Upper lobe of right lung (tissue), 1 donor: Measurements from ENCODE around the gene DNAH14. TPM values are rescaled to one million over a fixed set of nuclear protein-coding genes. Genes with fewer than 3 reads are reported as not detected.
"Not testable (repeated sequence)": the region's sequence is repeated elsewhere in the genome, so short reads cannot be mapped to it uniquely, and the experiment has no call there.

ENCODE experiments used
- ATAC-seq: fragments of 200-7000 bp; cut with Tn5 transposase; one replicate; pipeline ENCODE4 v1.9.1; 2020; ENCODE audit warnings: mild to moderate bottlenecking, moderate library complexity
- DNase-seq: peaks from one replicate; pipeline ENCODE4 v3.0.0-alpha.2; 2020
- H3K27ac ChIP-seq: fragments of 200-600 bp; one replicate; pipeline ENCODE4 v1.8.0; 2022
- H3K27me3 ChIP-seq: fragments of 200-600 bp; one replicate; pipeline ENCODE4 v1.8.0; 2022; ENCODE audit warnings: mild to moderate bottlenecking
- H3K36me3 ChIP-seq: fragments of 200-600 bp; one replicate; pipeline ENCODE4 v1.8.0; 2022
- H3K4me1 ChIP-seq: fragments of 200-600 bp; one replicate; pipeline ENCODE4 v1.8.0; 2022
- H3K4me3 ChIP-seq: fragments of 200-600 bp; one replicate; pipeline ENCODE4 v1.8.0; 2022; ENCODE audit warnings: mild to moderate bottlenecking
- H3K9me3 ChIP-seq: fragments of 200-600 bp; one replicate; pipeline ENCODE4 v1.8.0; 2022
- intact Hi-C: fragments of 100-400 bp; cut with DNase I; formaldehyde crosslinking; loops from one replicate; pipeline ENCODE4 v1.11.0; 2022
- total RNA-seq: library from RNA; stranded (reverse); fragmentation: NEBNext Ultra II Directional; extraction: Animal tissue kit (Norgen Biotek cat#: 25700); gene quantifications from one replicate; pipeline ENCODE4 v1.2.1, GENCODE V29; 2021
- TF ChIP-seq, protein P1 (sequence below): fragments of 200-600 bp; IDR thresholded peaks from one replicate; pipeline ENCODE4 v1.8.0; 2022; ENCODE audit warnings: antibody characterized with exemption
- donor health status: DM: no; HTN: yes; CAD: no; lungs with severe emphysema.

DNAH14 gene
- total RNA-seq, 1 donor from 2014 or later: 14.9 TPM

DNA sequence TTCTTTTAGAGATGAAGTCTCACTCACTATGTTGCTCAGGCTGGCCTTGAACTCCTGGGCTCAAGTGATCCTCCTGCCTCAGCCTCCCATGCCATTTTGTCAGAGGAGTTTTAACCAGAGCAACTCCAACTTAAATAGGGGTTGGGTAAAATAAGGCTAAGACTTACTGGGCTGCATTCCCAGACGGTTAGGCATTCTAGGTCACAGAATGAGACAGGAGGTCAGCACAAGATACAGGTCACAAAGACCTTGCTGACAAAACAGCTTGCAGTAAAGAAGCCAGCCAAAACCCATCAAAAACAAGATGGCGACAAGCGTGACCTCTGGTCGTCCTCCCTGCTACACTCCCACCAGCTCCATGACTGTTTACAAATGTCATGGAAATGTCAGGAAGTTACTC, 5.7 kb upstream of the DNAH14 start:
- Histone ChIP-seq H3K4me1 (no peaks in the 10 kb centered on the region), H3K9me3 (no peaks in the 10 kb centered on the region), H3K4me3 (no peak overlapping the region), H3K36me3 (no peaks in the 10 kb centered on the region), H3K27ac (no peak overlapping the region), H3K27me3 (no peaks in the 10 kb centered on the region)
- ATAC-seq (no peak), DNase-seq (no peak)
- intact Hi-C loops: no loop called here
- TF ChIP-seq, protein P1, sequence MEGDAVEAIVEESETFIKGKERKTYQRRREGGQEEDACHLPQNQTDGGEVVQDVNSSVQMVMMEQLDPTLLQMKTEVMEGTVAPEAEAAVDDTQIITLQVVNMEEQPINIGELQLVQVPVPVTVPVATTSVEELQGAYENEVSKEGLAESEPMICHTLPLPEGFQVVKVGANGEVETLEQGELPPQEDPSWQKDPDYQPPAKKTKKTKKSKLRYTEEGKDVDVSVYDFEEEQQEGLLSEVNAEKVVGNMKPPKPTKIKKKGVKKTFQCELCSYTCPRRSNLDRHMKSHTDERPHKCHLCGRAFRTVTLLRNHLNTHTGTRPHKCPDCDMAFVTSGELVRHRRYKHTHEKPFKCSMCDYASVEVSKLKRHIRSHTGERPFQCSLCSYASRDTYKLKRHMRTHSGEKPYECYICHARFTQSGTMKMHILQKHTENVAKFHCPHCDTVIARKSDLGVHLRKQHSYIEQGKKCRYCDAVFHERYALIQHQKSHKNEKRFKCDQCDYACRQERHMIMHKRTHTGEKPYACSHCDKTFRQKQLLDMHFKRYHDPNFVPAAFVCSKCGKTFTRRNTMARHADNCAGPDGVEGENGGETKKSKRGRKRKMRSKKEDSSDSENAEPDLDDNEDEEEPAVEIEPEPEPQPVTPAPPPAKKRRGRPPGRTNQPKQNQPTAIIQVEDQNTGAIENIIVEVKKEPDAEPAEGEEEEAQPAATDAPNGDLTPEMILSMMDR: no peak

DNA sequence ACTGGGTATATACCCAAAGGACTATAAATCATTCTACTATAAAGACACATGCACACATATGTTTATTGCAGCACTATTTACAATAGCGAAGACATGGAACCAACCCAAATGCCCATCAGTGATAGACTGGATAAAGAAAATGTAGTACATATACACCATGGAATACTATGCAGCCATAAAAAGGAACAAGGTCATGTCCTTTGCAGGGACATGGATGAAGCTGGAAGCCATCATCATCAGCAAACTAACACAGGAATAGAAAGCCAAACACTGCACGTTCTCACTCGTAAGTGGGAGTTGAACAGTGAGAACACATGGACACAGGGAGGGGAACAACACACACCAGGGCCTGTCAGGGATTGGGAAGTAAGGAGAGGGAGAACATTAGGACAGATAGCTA, 1.8 kb upstream of the DNAH14 start:
- H3K4me3 ChIP-seq, DNase-seq, H3K36me3 ChIP-seq, H3K9me3 ChIP-seq, H3K27me3 ChIP-seq, intact Hi-C loops, ATAC-seq, H3K27ac ChIP-seq, H3K4me1 ChIP-seq: not testable (repeated sequence)

DNA sequence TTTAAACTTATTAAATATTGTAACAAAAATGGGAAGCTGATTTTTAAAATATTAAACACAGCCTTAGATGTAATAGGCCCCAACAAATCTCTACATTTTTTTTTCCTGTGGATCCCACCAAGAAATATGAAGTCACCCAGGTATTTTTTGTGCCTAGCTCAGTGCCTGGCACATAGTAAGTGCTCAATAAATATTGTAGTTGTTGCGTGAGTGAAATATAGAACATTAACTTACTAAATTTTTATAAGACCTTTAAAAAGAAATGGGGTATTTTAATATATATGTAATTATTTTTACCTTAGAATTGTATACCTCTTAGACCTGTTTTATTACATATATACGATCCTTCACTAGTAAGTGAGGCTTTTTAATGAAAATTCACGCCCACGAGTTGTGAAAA, 569 bp upstream of the DNAH14 start:
- TF ChIP-seq, protein P1: no peak
- no peak for ATAC-seq
- H3K4me1 ChIP-seq: no peaks in the 10 kb centered on the region
- H3K9me3 ChIP-seq: peaks cover 17% of the 10 kb centered on the region
- intact Hi-C loops: no loop called here
- no peaks in the 10 kb centered on the region for H3K27me3 ChIP-seq
- H3K36me3 ChIP-seq: no peaks in the 10 kb centered on the region
- H3K4me3 ChIP-seq: peak overlapping the region; percentile 57
- no peak for DNase-seq
- H3K27ac ChIP-seq: peak overlapping the region; percentile 79

DNA sequence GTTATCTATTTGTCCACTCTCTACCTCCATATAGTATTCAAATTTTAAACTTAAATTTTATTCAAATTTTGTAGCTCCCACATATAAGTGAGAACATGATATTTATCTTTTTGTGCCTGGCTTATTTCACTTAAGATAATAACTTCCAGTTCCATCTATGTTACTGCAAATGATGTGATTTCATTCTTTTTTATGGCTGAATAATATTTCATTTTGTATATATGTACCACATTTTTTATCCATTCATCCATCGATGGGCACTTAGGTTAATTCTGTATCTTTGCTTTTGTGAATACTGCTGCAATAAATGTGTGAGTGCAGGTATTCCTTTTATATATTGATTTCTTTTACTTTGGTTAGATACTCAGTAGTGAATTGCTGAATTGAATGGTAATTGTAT, 2.1 kb downstream of the DNAH14 start:
- ATAC-seq: no peak
- intact Hi-C loops: no loop called here
- H3K4me3 ChIP-seq: no peak overlapping the region
- H3K27ac ChIP-seq: no peak overlapping the region
- TF ChIP-seq, protein P1: no peak
- no peak for DNase-seq
- no peaks in the 10 kb centered on the region for H3K36me3 ChIP-seq
- no peaks in the 10 kb centered on the region for H3K4me1 ChIP-seq
- peaks cover 28% of the 10 kb centered on the region for H3K9me3 ChIP-seq
- H3K27me3 ChIP-seq: no peaks in the 10 kb centered on the region

DNA sequence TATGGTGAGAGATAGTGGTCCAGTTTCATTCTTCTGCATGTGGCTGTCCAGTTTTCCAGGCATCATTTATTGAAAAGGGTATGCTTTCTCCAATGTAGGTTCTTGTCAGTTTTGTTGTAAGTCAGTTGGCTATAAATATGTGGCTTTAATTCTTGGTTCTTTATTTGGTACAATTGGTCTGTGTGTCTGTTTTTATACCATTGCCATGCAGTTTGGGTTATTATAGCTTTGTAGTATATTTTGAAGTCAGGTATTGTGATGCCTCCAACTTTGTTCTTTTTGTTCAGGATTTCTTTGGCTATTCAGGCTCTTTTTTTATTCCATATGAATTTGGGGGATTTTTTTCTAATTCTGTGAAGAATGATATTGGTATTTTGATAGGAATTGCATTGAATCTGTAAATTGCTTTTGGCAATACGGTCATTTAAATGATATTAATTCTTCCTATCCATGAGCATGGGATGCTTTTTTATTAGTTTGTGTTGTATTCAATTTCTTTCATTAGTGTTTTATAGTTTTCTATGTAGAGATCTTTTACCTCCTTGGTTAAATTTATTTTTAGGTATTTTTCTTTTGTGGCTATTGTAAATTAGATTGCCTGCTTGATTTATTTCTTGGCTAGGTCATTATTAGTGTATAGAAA, 3.3 kb downstream of the DNAH14 start:
- H3K4me3 ChIP-seq: no peak overlapping the region
- peaks cover 28% of the 10 kb centered on the region for H3K9me3 ChIP-seq
- no peaks in the 10 kb centered on the region for H3K36me3 ChIP-seq
- no peaks in the 10 kb centered on the region for H3K27me3 ChIP-seq
- H3K27ac ChIP-seq: no peak overlapping the region
- H3K4me1 ChIP-seq: no peaks in the 10 kb centered on the region
- TF ChIP-seq, protein P1: no peak
- no peak for DNase-seq
- no peak for ATAC-seq
- intact Hi-C loops: no loop called here

DNA sequence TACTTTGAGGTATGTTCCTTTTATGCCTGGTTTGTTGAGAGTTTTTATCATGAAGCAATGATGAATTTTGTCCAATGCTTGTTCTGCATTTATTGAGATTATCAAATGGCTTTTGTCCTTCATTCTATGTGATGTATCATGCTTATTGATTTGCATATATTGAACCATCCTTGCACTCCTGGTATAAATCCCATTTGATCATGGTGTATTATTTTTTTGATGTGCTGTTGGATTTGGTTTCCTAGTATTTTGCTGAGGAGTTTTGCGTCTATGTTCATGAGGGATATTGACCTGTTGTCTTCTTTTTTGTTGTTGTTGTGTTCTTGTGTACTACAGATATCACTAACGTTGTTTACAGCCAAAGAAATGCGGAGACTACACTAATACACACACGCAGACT, 4.1 kb downstream of the DNAH14 start:
- intact Hi-C loops: no loop called here
- ATAC-seq (no peak), DNase-seq (no peak)
- Histone ChIP-seq H3K27ac (no peak overlapping the region), H3K9me3 (peaks cover 28% of the 10 kb centered on the region), H3K4me3 (no peak overlapping the region), H3K36me3 (no peaks in the 10 kb centered on the region), H3K27me3 (no peaks in the 10 kb centered on the region), H3K4me1 (no peaks in the 10 kb centered on the region)
- TF ChIP-seq, protein P1: no peak
